SIG-M5 treated with dmso at 0.1 percent for 504 hours (cell line): ENCODE data around the gene TDRD7.

Source experiments
- DNase-seq: peaks from one replicate; lab custom pipeline; 2025; ENCODE audit not compliant: unreplicated experiment; lab: John Stamatoyannopoulos, UW

Gene TDRD7

GRCh38 chr9:97525451-97525850 is 113.6 kb downstream of the TDRD7 start:
- peak; percentile 26 for DNase-seq

GRCh38 chr9:97526895-97527575 is 115.1 kb downstream of the TDRD7 start:
- DNase-seq = no peak

GRCh38 chr9:97527626-97528528 is 116.0 kb downstream of the TDRD7 start:
- DNase-seq = no peak

GRCh38 chr9:97528529-97529230 is 116.8 kb downstream of the TDRD7 start:
- DNase-seq = no peak

GRCh38 chr9:97529363-97530076 is 117.6 kb downstream of the TDRD7 start:
- DNase-seq = no peak

- no peak for DNase-seq
Measured at GRCh38 chr9:97531888-97532376, 120.0 kb downstream of the TDRD7 start.

- DNase-seq = no peak
Measured at GRCh38 chr9:97534185-97534584, 122.3 kb downstream of the TDRD7 start.

- no peak for DNase-seq
Measured at GRCh38 chr9:97534961-97535594, 123.2 kb downstream of the TDRD7 start.

- DNase-seq = no peak
Measured at GRCh38 chr9:97535771-97536170, 123.9 kb downstream of the TDRD7 start.

GRCh38 chr9:97536480-97536879 is 124.6 kb downstream of the TDRD7 start:
- no peak for DNase-seq

GRCh38 chr9:97543561-97543960 is 131.7 kb downstream of the TDRD7 start:
- DNase-seq = peak; percentile 3

- DNase-seq = no peak
Measured at GRCh38 chr9:97545486-97545885, 133.6 kb downstream of the TDRD7 start.
